ENCODE measurements around the gene CORO2A.

Gene CORO2A

GRCh38 chr9:98219794-98220370 is 27.4 kb upstream of the CORO2A start:
- Histone ChIP-seq H3K36me3 (replicated peaks; ENCODE audit: low read depth, low read length) (no peaks in the 10 kb centered on the region), H3K4me3 (ENCODE audit: low read length) (no peak overlapping the region), H2AFZ (ENCODE audit: low read depth, low read length) (no peak overlapping the region), H3K27me3 (ENCODE audit: low read depth, low read length) (no peaks in the 10 kb centered on the region), H3K9me3 (ENCODE audit: insufficient read depth, low read length) (no peaks in the 10 kb centered on the region), H3K27ac (ENCODE audit: low read length) (no peak overlapping the region), H4K20me1 (ENCODE audit: insufficient read depth, low read length) (no peaks in the 10 kb centered on the region), H3K4me1 (ENCODE audit: low read length) (0 out of 2 replicates have a peak, but pooled peaks cover 3% of the 10 kb centered on the region), H3K79me2 (ENCODE audit: low read length) (no peaks in the 10 kb centered on the region), H3K4me2 (ENCODE audit: low read length) (no peak overlapping the region), H3K9ac (ENCODE audit: low read length) (no peak overlapping the region)
- TF ChIP-seq CTCF (IDR thresholded peaks at IDR 0.05; ENCODE audit: low read depth, low read length) (no peak), EZH2phosphoT487 (IDR thresholded peaks at IDR 0.05; ENCODE audit: low read depth) (no peak)

- no peak overlapping the region for H3K4me2 ChIP-seq (ENCODE audit: low read length)
- no peaks in the 10 kb centered on the region for H3K36me3 ChIP-seq (replicated peaks; ENCODE audit: low read depth, low read length)
- no peak overlapping the region for H3K27ac ChIP-seq (ENCODE audit: low read length)
- H3K9me3 ChIP-seq (ENCODE audit: insufficient read depth, low read length), result no peaks in the 10 kb centered on the region
- H3K4me3 ChIP-seq (ENCODE audit: low read length), result no peak overlapping the region
- no peaks in the 10 kb centered on the region for H3K79me2 ChIP-seq (ENCODE audit: low read length)
- H3K4me1 ChIP-seq (ENCODE audit: low read length), result 0 out of 2 replicates have a peak, but pooled peaks cover 3% of the 10 kb centered on the region
- H3K27me3 ChIP-seq (ENCODE audit: low read depth, low read length), result no peaks in the 10 kb centered on the region
- no peaks in the 10 kb centered on the region for H4K20me1 ChIP-seq (ENCODE audit: insufficient read depth, low read length)
- TF ChIP-seq CTCF (IDR thresholded peaks at IDR 0.05; ENCODE audit: low read depth, low read length) (no peak), EZH2phosphoT487 (IDR thresholded peaks at IDR 0.05; ENCODE audit: low read depth) (no peak)
- H3K9ac ChIP-seq (ENCODE audit: low read length), result no peak overlapping the region
- no peak overlapping the region for H2AFZ ChIP-seq (ENCODE audit: low read depth, low read length)
Measured at GRCh38 chr9:98219364-98219716, 26.9 kb upstream of the CORO2A start.

GRCh38 chr9:98218562-98219363 is 26.3 kb upstream of the CORO2A start:
- Histone ChIP-seq H3K4me2 (ENCODE audit: low read length) (no peak overlapping the region), H3K4me1 (ENCODE audit: low read length) (0 out of 2 replicates have a peak, but pooled peaks cover 3% of the 10 kb centered on the region), H3K9me3 (ENCODE audit: insufficient read depth, low read length) (no peaks in the 10 kb centered on the region), H4K20me1 (ENCODE audit: insufficient read depth, low read length) (no peaks in the 10 kb centered on the region), H3K27me3 (ENCODE audit: low read depth, low read length) (no peaks in the 10 kb centered on the region), H3K36me3 (replicated peaks; ENCODE audit: low read depth, low read length) (no peaks in the 10 kb centered on the region), H3K27ac (ENCODE audit: low read length) (no peak overlapping the region), H3K9ac (ENCODE audit: low read length) (no peak overlapping the region), H2AFZ (ENCODE audit: low read depth, low read length) (no peak overlapping the region), H3K79me2 (ENCODE audit: low read length) (no peaks in the 10 kb centered on the region), H3K4me3 (ENCODE audit: low read length) (no peak overlapping the region)
- TF ChIP-seq CTCF (IDR thresholded peaks at IDR 0.05; ENCODE audit: low read depth, low read length), result no peak
- no peak for TF ChIP-seq EZH2phosphoT487 (IDR thresholded peaks at IDR 0.05; ENCODE audit: low read depth)

- TF ChIP-seq CTCF (IDR thresholded peaks at IDR 0.05; ENCODE audit: low read depth, low read length), result no peak
- no peak for TF ChIP-seq EZH2phosphoT487 (IDR thresholded peaks at IDR 0.05; ENCODE audit: low read depth)
- 0 out of 2 replicates have a peak, but pooled peaks cover 3% of the 10 kb centered on the region for H3K4me1 ChIP-seq (ENCODE audit: low read length)
- no peak overlapping the region for H3K27ac ChIP-seq (ENCODE audit: low read length)
Measured at GRCh38 chr9:98217255-98217654, 24.8 kb upstream of the CORO2A start.

More at GRCh38 chr9:98217255-98217654, 24.8 kb upstream of the CORO2A start:
- Histone ChIP-seq H3K9me3 (ENCODE audit: insufficient read depth, low read length) (no peaks in the 10 kb centered on the region), H4K20me1 (ENCODE audit: insufficient read depth, low read length) (no peaks in the 10 kb centered on the region), H3K9ac (ENCODE audit: low read length) (no peak overlapping the region), H3K36me3 (replicated peaks; ENCODE audit: low read depth, low read length) (no peaks in the 10 kb centered on the region), H3K4me2 (ENCODE audit: low read length) (no peak overlapping the region), H3K4me3 (ENCODE audit: low read length) (no peak overlapping the region), H2AFZ (ENCODE audit: low read depth, low read length) (no peak overlapping the region), H3K27me3 (ENCODE audit: low read depth, low read length) (no peaks in the 10 kb centered on the region), H3K79me2 (ENCODE audit: low read length) (no peaks in the 10 kb centered on the region)

Measured in OCI-LY3 (cell line).